GM12874 (cell line): ENCODE measurements around the gene MTPN.

ENCODE experiments used
- CTCF ChIP-seq: IDR thresholded peaks from 2 replicates; pipeline ENCODE4 v1.5.1; 2011; ENCODE audit warnings: low read depth, mild to moderate bottlenecking, control low read depth, low read length, moderate library complexity; ENCODE audit not compliant: insufficient read depth

Gene MTPN

GRCh38 chr7:135998081-135998480, 20.9 kb upstream of the MTPN start:
- no peak for TF ChIP-seq CTCF

- TF ChIP-seq CTCF, result no peak
Observed at GRCh38 chr7:135995748-135996147, 18.6 kb upstream of the MTPN start.

GRCh38 chr7:135994466-135995205, 17.5 kb upstream of the MTPN start:
- no peak for TF ChIP-seq CTCF

- TF ChIP-seq CTCF, result no peak
Observed at GRCh38 chr7:135993950-135994349, 16.8 kb upstream of the MTPN start.

GRCh38 chr7:135991906-135992305, 14.7 kb upstream of the MTPN start:
- no peak for TF ChIP-seq CTCF

GRCh38 chr7:135991322-135991721, 14.2 kb upstream of the MTPN start:
- TF ChIP-seq CTCF, result no peak

GRCh38 chr7:135990258-135990657, 13.1 kb upstream of the MTPN start:
- TF ChIP-seq CTCF, result no peak
